Trophoblast cell (in vitro differentiated cells and primary cell): Measurements from ENCODE around the gene CLDN9.

Experiments
- DNase-seq, 2 donors: peaks; one replicate each; pipeline ENCODE4 v3.0.0-alpha.2; 2016
- H2AFZ ChIP-seq: 2 replicates; pipeline ENCODE4 v1.6.1; 2013; ENCODE audit warnings: low read length, moderate library complexity, mild to moderate bottlenecking; ENCODE audit not compliant: insufficient read depth, poor library complexity
- H2AK5ac ChIP-seq: 2 replicates; pipeline ENCODE4 v1.6.1; 2013; ENCODE audit warnings: mild to moderate bottlenecking, low read length
- H2BK120ac ChIP-seq: 2 replicates; pipeline ENCODE4 v1.6.1; 2013; ENCODE audit warnings: low read length, mild to moderate bottlenecking, moderate library complexity; ENCODE audit not compliant: insufficient read depth, poor library complexity
- H2BK12ac ChIP-seq: 2 replicates; pipeline ENCODE4 v1.6.1; 2013; ENCODE audit warnings: mild to moderate bottlenecking, low read length, moderate library complexity
- H2BK5ac ChIP-seq: 2 replicates; pipeline ENCODE4 v1.6.1; 2013; ENCODE audit warnings: low read length, low read depth, moderate library complexity, mild to moderate bottlenecking; ENCODE audit not compliant: poor library complexity
- H3K14ac ChIP-seq: 2 replicates; pipeline ENCODE4 v1.6.1; 2013; ENCODE audit warnings: mild to moderate bottlenecking, low read length
- H3K18ac ChIP-seq: 2 replicates; pipeline ENCODE4 v1.6.1; 2013; ENCODE audit warnings: mild to moderate bottlenecking, low read length
- H3K23ac ChIP-seq: 2 replicates; pipeline ENCODE4 v1.6.1; 2013; ENCODE audit warnings: low read length
- H3K27ac ChIP-seq: 2 replicates; pipeline ENCODE4 v1.5.1; 2013; ENCODE audit warnings: low read depth, mild to moderate bottlenecking, inconsistent platforms, low read length, moderate library complexity
- H3K27me3 ChIP-seq: 2 replicates; pipeline ENCODE4 v1.6.1; 2013; ENCODE audit warnings: inconsistent platforms, mild to moderate bottlenecking, low read length, moderate library complexity; ENCODE audit not compliant: insufficient read depth
- H3K36me3 ChIP-seq, 2 experiments: 1 replicate in 1 of 2; 2 replicates in 1 of 2; pipeline ENCODE4 v1.6.1; 2013; ENCODE audit warnings: low read length in 2 of 2, mild to moderate bottlenecking in 2 of 2, moderate library complexity in 1 of 2; ENCODE audit not compliant: insufficient read depth in 2 of 2, control insufficient read depth in 1 of 2
- H3K4ac ChIP-seq: 2 replicates; pipeline ENCODE4 v1.6.1; 2013; ENCODE audit warnings: low read depth, mild to moderate bottlenecking, low read length, moderate library complexity
- H3K4me1 ChIP-seq, 2 experiments: 1 replicate in 1 of 2; 2 replicates in 1 of 2; pipeline ENCODE4 v1.6.1; 2013; ENCODE audit warnings: low read length in 2 of 2, mild to moderate bottlenecking in 2 of 2, moderate library complexity in 1 of 2; ENCODE audit not compliant: insufficient read depth in 2 of 2, control insufficient read depth in 1 of 2
- H3K4me2 ChIP-seq: 2 replicates; pipeline ENCODE4 v1.6.1; 2013; ENCODE audit warnings: inconsistent platforms, mild to moderate bottlenecking, low read length, moderate library complexity
- H3K4me3 ChIP-seq: 2 replicates; pipeline ENCODE4 v1.5.1; 2013; ENCODE audit warnings: mild to moderate bottlenecking, low read depth, low read length, inconsistent platforms
- H3K79me1 ChIP-seq: one replicate; pipeline ENCODE4 v1.6.1; 2013; ENCODE audit warnings: low read length
- H3K79me2 ChIP-seq: 2 replicates; pipeline ENCODE4 v1.6.1; 2013; ENCODE audit warnings: low read length, mild to moderate bottlenecking; ENCODE audit not compliant: control insufficient read depth, insufficient read depth, poor library complexity
- H3K9ac ChIP-seq: 2 replicates; pipeline ENCODE4 v1.6.1; 2013; ENCODE audit warnings: mild to moderate bottlenecking, low read length
- H3K9me3 ChIP-seq: 2 replicates; pipeline ENCODE4 v1.6.1; 2013; ENCODE audit warnings: low read depth, mild to moderate bottlenecking, control low read depth, inconsistent platforms, low read length; ENCODE audit not compliant: insufficient read depth
- H4K12ac ChIP-seq: 2 replicates; pipeline ENCODE4 v1.6.1; 2013; ENCODE audit warnings: low read depth, mild to moderate bottlenecking, low read length, moderate library complexity
- H4K8ac ChIP-seq: 2 replicates; pipeline ENCODE4 v1.6.1; 2013; ENCODE audit warnings: low read depth, mild to moderate bottlenecking, low read length, moderate library complexity
- H4K91ac ChIP-seq: one replicate; pipeline ENCODE4 v1.6.1; 2013; ENCODE audit warnings: low read depth, mild to moderate bottlenecking, low read length, moderate library complexity
- WGBS: extraction: QIAGEN DNeasy Blood & Tissue Kit; methylation state at CpG from one replicate; pipeline ENCODE4 v1.1.7; 2013; ENCODE audit warnings: missing lambda C conversion rate; ENCODE audit not compliant: insufficient read length, insufficient coverage; ENCODE audit errors: extremely low coverage; 5-methylcytosine and 5-hydroxymethylcytosine counted together

Gene CLDN9

GRCh38 chr16:2996298-2996697 lies 16.4 kb upstream of the CLDN9 start:
- no peak overlapping the region for H3K9ac ChIP-seq
- H3K14ac ChIP-seq, result no peak overlapping the region
- no peak overlapping the region for H3K27ac ChIP-seq
- H3K4me3 ChIP-seq, result no peak overlapping the region
- no peak overlapping the region for H3K4me2 ChIP-seq
- H3K4me1 ChIP-seq, result no peaks in the 10 kb centered on the region
- H2BK5ac ChIP-seq, result no peak overlapping the region
- H2AK5ac ChIP-seq, result no peak overlapping the region
- WGBS, result no CpG with 5 or more reads among the region's 13 CpGs
- no peak overlapping the region for H2BK12ac ChIP-seq
- no peak overlapping the region for H2BK120ac ChIP-seq
- no peaks in the 10 kb centered on the region for H3K79me2 ChIP-seq
- H2AFZ ChIP-seq, result no peak overlapping the region
- H3K9me3 ChIP-seq, result no peaks in the 10 kb centered on the region
- no peak for DNase-seq
- H3K79me1 ChIP-seq, result no peaks in the 10 kb centered on the region
- no peaks in the 10 kb centered on the region for H3K36me3 ChIP-seq
- no peak overlapping the region for H3K23ac ChIP-seq
- no peaks in the 10 kb centered on the region for H3K27me3 ChIP-seq
- H4K91ac ChIP-seq, result no peak overlapping the region
- H4K12ac ChIP-seq, result no peak overlapping the region
- H4K8ac ChIP-seq, result no peak overlapping the region
- H3K18ac ChIP-seq, result no peak overlapping the region
- H3K4ac ChIP-seq, result no peak overlapping the region

GRCh38 chr16:2999929-3000328 lies 12.8 kb upstream of the CLDN9 start:
- no CpG with 5 or more reads among the region's 6 CpGs for WGBS
- Histone ChIP-seq H3K9me3 (no peaks in the 10 kb centered on the region), H3K27me3 (no peaks in the 10 kb centered on the region)

GRCh38 chr16:3000540-3000939 lies 12.2 kb upstream of the CLDN9 start:
- Histone ChIP-seq H3K9me3 (no peaks in the 10 kb centered on the region), H3K4ac (no peak overlapping the region), H3K27ac (no peak overlapping the region), H3K23ac (no peak overlapping the region), H4K8ac (no peak overlapping the region), H3K79me1 (no peaks in the 10 kb centered on the region), H3K4me1 (no peaks in the 10 kb centered on the region), H4K12ac (no peak overlapping the region), H3K27me3 (no peaks in the 10 kb centered on the region), H2AFZ (no peak overlapping the region), H3K14ac (no peak overlapping the region), H2BK5ac (no peak overlapping the region), H3K79me2 (no peaks in the 10 kb centered on the region), H3K4me3 (no peak overlapping the region), H2BK12ac (no peak overlapping the region), H3K4me2 (no peak overlapping the region), H3K9ac (no peak overlapping the region), H3K36me3 (no peaks in the 10 kb centered on the region), H3K18ac (no peak overlapping the region), H4K91ac (no peak overlapping the region), H2BK120ac (no peak overlapping the region), H2AK5ac (no peak overlapping the region)
- WGBS, result no CpG with 5 or more reads among the region's 4 CpGs
- no peak for DNase-seq

More at GRCh38 chr16:2999929-3000328, 12.8 kb upstream of the CLDN9 start:
- Histone ChIP-seq H3K4me3 (no peak overlapping the region), H3K4me2 (no peak overlapping the region), H3K4ac (no peak overlapping the region), H3K18ac (no peak overlapping the region), H4K91ac (no peak overlapping the region), H4K8ac (no peak overlapping the region), H2BK5ac (no peak overlapping the region), H3K36me3 (no peaks in the 10 kb centered on the region), H3K27ac (no peak overlapping the region), H3K23ac (no peak overlapping the region), H4K12ac (no peak overlapping the region), H2AK5ac (no peak overlapping the region), H2BK120ac (no peak overlapping the region), H2AFZ (no peak overlapping the region), H2BK12ac (no peak overlapping the region), H3K14ac (no peak overlapping the region), H3K79me2 (no peaks in the 10 kb centered on the region), H3K79me1 (no peaks in the 10 kb centered on the region), H3K9ac (no peak overlapping the region), H3K4me1 (no peaks in the 10 kb centered on the region)
- DNase-seq, result no peak

GRCh38 chr16:3001316-3001715 lies 11.4 kb upstream of the CLDN9 start:
- Histone ChIP-seq H3K4me2 (no peak overlapping the region), H2AK5ac (no peak overlapping the region), H3K4me3 (no peak overlapping the region), H2BK12ac (no peak overlapping the region), H3K9ac (no peak overlapping the region), H3K23ac (no peak overlapping the region), H3K9me3 (no peaks in the 10 kb centered on the region), H2BK120ac (no peak overlapping the region), H4K8ac (no peak overlapping the region), H2BK5ac (no peak overlapping the region), H3K79me1 (no peaks in the 10 kb centered on the region), H3K14ac (no peak overlapping the region), H4K91ac (no peak overlapping the region), H3K4me1 (peaks cover 4% of the 10 kb centered on the region in 2 experiments), H3K18ac (no peak overlapping the region), H3K36me3 (no peaks in the 10 kb centered on the region), H2AFZ (no peak overlapping the region), H3K27ac (no peak overlapping the region), H3K79me2 (no peaks in the 10 kb centered on the region), H3K4ac (no peak overlapping the region), H3K27me3 (no peaks in the 10 kb centered on the region), H4K12ac (no peak overlapping the region)
- no CpG with 5 or more reads among the region's 12 CpGs for WGBS
- DNase-seq, result no peak
